ENCODE results near the gene SCAF11.

The SCAF11 gene

DNA sequence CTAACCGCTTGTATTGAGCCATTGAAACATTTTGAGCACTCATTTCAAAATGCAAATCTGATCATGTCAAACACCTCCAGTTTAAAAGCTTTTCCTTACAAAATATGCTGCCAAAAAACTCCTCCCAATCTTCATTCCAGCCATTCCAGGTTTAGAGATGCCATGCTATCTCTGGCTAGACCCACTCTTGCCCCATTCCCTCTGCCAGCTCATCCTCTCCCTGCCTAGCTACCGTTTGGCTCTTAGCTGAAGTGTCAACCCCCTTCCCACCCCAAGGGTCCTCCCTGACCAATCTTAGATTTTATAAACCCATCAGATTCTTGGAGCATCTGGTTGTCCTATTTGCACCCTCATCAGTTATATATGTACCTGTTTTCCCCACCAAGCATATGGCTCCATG, 75.0 kb downstream of the SCAF11 start:
- no peak for DNase-seq

- no peak for DNase-seq
Measured at GRCh38 chr12:45914090-45914489, 76.3 kb downstream of the SCAF11 start.

GRCh38 chr12:45913631-45914030, 76.7 kb downstream of the SCAF11 start:
- no peak for DNase-seq

DNA sequence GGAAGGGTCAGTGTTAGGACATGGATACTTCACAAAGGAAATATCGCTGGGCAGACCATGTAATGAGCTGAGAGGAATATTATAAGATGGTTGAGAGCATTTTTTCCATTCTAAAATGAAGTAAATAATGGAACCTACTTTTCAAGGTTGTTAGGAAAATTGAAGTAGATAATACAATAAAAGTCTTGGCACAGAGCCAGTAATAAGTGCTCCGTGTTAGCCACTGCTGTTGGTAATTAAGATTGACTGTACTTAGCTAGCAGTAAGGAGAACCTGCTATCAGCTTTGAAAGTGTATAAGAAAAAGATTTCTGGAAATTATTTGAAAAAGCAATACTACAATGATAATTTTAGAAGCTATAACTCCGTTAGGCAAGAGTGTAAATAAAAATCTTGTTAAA, 77.6 kb downstream of the SCAF11 start:
- DNase-seq = peak; percentile 48

DNA sequence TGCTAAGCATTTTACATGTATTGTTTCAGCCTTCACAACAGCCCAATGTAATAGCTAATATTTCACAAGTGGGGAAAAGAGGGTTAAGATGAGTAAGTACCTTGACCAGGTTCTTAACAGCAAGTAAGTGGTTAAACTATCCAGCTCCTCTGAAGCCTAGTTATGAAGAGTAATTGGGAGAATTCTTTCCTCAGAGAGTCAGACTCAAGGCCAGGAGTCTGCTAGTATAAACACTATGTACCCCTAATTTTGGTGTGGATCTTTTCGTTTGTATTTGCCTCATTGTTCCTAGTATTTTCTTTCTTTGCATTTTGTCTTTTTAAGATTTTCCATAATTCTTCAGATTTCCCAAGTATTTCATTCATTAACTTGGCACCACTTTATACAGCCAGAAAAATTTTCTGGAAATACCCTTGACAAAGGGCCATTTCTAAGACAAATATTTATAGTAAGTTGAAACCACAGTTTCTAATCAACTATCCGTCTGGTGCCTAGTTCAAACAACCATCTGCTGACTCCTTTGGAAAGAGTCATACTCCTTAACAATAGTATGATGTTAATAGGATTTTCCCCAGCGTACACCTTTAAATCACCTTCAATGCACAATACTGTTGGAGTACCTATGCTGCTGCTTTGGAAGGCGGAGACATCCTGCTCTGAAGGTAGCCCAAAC, 81.2 kb downstream of the SCAF11 start:
- peak; percentile 52 for DNase-seq

- DNase-seq = no peak
Measured at GRCh38 chr12:45907955-45908354, 82.4 kb downstream of the SCAF11 start.

GRCh38 chr12:45898094-45898493, 92.3 kb downstream of the SCAF11 start:
- no peak for DNase-seq

DNA sequence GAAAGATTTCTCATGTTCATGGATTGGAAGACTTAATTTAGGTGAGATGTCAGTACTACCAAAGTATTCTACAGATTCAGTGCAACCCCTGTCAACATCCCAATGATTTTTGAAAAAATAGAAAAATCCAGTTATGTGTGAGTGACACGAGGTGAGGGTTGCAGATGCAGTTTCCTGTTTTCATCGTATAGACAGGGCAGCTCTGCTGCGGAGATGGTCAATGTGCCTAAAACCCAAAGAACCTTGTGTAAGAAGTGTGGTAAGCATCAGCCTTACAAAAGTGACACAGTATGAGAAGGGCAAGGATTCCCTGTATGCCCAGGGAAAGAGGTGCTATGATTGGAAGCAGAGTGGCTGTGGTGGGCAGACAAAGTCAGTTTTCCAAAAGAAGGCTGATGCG, 94.4 kb downstream of the SCAF11 start:
- DNase-seq = no peak

GRCh38 chr12:45893240-45893639, 97.1 kb downstream of the SCAF11 start:
- no peak for DNase-seq

DNA sequence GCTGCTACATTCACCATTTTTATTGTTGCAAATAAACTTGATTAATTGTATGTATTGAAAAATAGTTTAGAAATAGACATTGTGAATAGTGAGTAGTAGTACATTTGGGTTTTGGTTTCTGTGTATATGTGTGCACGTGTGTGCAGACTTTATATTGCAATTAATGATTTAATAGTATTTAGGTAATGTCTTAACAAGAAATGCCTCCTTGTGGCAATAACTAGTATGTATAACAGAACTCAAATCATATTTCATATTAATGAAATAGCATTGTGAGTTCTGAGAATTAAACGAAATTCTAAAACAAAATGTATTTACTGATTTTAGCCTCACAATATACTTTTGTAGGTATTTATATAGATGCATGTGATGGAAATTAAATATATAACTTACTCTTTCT, 100.1 kb downstream of the SCAF11 start:
- DNase-seq = no peak

DNA sequence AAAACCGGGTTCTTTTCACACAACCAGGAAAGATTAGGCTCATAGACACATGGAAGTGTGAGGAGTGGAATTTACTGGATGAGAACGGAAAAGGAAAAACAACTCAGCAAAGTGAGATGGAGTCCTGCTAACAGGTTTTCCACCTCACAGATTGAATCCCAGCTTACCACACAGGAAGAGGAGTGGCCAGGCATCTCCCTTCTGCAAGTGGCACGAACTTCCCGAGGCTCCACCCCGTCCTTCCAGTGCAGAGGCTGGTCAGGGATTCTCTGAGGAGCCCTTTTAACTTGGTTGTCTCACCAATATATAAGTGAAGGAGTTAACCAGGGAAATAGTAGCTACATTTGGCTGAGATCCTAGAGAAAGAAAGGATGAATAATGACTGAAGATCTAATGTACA, 102.8 kb downstream of the SCAF11 start:
- DNase-seq = no peak

DNA sequence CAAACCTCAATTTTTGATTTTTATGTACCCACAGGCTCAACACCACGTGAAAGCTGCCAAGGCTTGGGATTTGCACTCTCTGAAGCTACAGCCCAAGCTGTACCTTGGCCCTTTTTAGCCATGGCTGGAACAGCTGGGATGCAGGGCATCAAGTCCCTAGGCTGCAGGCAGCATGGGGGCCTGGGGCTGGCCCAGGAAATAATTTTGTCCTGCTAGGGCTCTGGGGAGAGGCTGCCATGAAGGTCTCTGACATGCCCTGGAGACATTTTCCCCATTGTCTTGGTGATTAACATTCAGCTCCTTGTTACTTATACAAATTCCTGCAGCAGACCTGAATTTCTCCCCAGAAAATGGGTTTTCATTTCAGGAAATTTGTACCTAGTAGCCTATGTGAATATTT, 103.7 kb downstream of the SCAF11 start:
- no peak for DNase-seq

DNA sequence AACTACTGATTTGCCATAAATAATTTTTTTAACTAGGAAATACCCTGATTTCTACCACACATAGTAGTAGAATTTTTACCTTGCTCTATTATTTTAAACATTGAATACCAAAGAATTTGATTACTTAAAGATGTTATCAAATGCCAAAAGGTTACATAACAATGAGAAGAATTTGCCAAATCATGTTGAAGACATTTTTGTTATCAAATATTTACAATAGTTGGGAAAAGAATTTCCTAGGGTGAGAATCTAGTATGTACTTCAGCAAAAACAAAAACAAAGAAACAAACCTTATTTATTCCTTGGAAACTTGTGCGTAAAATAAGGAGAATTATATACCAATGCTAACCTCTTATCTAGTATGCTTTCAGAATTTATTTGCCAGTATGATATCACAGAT, 107.2 kb downstream of the SCAF11 start:
- DNase-seq = no peak

DNA sequence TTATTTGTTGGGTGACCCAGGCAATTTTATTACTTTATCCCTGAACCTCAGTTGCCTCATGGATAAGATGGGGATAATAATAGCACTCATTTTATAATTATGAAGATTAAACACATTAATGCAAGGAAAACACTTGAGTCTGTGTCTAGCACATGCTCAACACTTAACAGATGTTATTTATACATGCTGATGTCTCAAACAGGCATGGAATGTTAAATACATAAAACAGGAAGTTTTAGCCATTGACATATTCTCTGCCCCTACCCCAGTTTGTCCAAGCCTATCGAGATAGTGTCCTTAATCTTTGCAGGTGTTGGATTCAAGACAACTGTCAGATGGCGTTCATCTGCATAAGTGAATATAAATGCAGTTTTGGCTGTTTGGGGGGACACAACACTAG, 109.8 kb downstream of the SCAF11 start:
- DNase-seq = no peak

GRCh38 chr12:45879363-45879895, 110.9 kb downstream of the SCAF11 start:
- no peak for DNase-seq

DNA sequence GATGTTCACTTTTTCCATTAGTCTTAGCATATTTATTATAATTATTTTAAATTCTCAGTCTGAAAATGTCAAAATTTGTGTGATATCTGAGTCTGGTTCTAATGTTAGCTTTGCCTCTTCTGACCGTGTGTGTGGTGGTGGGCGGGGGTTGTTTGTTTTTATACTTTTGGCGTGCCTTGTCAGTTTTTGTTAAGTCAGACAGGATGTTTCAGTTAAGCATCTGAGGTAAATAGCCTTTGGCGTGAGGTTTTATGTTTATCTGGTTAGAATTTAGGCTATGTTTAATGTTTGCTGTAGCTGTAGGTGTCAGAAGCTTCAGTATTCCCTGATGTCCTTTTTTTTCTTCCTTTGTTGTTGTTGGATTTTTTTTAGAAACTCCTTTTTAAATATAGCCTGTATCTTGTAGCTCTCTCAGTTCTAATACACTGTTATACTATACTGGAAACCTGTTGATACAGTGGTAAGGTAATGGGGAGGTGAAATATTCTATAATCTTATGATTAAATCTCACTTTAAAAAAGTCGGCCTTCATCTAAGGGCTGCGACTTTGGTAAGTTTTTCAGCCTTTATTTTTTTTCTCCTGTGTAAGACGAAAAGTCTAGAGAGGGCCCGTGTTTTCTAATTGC, 111.6 kb downstream of the SCAF11 start:
- peak; percentile 28 for DNase-seq

DNA sequence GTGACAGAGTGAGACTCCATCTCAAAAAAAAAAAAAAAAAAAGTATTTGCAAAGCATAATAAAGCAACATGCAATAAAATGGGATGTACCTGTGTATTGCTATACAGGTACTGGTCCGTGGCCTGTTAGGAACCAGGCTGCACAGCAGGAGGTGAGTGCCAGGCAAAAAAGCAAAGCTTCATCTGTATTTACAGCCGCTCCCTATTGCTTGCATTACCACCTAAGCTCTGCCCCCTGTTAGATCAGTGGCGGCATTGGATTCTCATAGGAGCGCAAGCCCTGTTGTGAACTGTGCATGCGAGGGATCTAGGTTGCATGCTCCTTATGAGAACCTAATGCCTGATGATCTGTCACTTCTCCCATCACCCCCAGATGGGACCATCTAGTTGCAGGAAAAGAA, 113.3 kb downstream of the SCAF11 start:
- no peak for DNase-seq

- no peak for DNase-seq
Measured at GRCh38 chr12:45872446-45872845, 117.9 kb downstream of the SCAF11 start.

Data from NCI-H146 (cell line).